ENCODE data around the gene PTDSS2. TPM values are rescaled to one million over a fixed set of nuclear protein-coding genes. Genes with fewer than 3 reads are reported as not detected.

PTDSS2 gene
- total and polyA plus RNA-seq, 10 of the 15 experiments (the other 5 are each of a cell fraction or from before 2014, with no cell fraction given), result 0.39 to 21.1 (median 10.8) TPM

GRCh38 chr11:535210-535518 lies 85.1 kb downstream of the PTDSS2 start:
- FAIRE-seq (no peak), ATAC-seq (no peak), DNase-seq (ENCODE audit: low read depth, low spot score) (no peak)
- intact Hi-C loops (cut with micrococcal nuclease; ENCODE audit: unreplicated experiment), result no loop called here
- Histone ChIP-seq H3K4me3 (peak overlapping the region; percentile 90; the same call in 1 of the 2 replicates), H3K36me3 (ENCODE audit: control insufficient read depth in 2 of 2, insufficient read depth in 2 of 2, low read length in 1 of 2) (peaks cover 0 to 12% of the 10 kb centered on the region in 2 experiments; a peak in 3 of 4 replicates), H3K27me3 (replicated peaks in 1 of 2; ENCODE audit: control insufficient read depth in 2 of 2, insufficient read depth in 2 of 2, low read length in 1 of 2) (no peaks in the 10 kb centered on the region), H3K79me2 (ENCODE audit: control insufficient read depth, insufficient read depth, low read length) (peaks cover 16% of the 10 kb centered on the region), H3K4me1 (ENCODE audit: control insufficient read depth, insufficient read depth, low read length) (peaks cover 28% of the 10 kb centered on the region), H3K27ac (ENCODE audit: control insufficient read depth, insufficient read depth) (no peak overlapping the region; the same call in 1 of the 2 replicates), H4K20me1 (ENCODE audit: control insufficient read depth, insufficient read depth) (peaks cover 4% of the 10 kb centered on the region; the same call in 1 of the 2 replicates), H3K9ac (ENCODE audit: control insufficient read depth, insufficient read depth, low read length) (peak overlapping the region; percentile 85; the same call in 1 of the 2 replicates), H3K9me3 (replicated peaks; ENCODE audit: control insufficient read depth, insufficient read depth, low read length) (no peaks in the 10 kb centered on the region), H3K4me2 (ENCODE audit: control insufficient read depth, insufficient read depth) (no peak overlapping the region), H2AFZ (ENCODE audit: control insufficient read depth, low read depth, low read length) (no peak overlapping the region)
- ChIA-PET RAD21 (ENCODE audit: unreplicated experiment) (interaction anchor here (1.1 to 1.6 kb wide), 4 partner anchors 41 to 261 kb away, joined by 3 to 5 read pairs (median 4); partner anchors contain the start of gene PHRF1), POLR2A (interaction anchor here (1.1 to 2.5 kb wide), 9 partner anchors 12 to 192 kb away, joined by 3 to 15 read pairs (median 5); partner anchors contain the start of genes DEAF1, PHRF1 and TMEM80), CTCF (interaction anchor here (1.5 kb wide), 1 partner anchor 41 kb away, joined by 4 read pairs; no protein-coding TSS in a partner anchor), SMC1A (ENCODE audit: uncharacterized antibody, unreplicated experiment) (interaction anchor here (1.1 to 1.5 kb wide), 2 partner anchors 19 to 41 kb away, joined by 3 read pairs; no protein-coding TSS in a partner anchor)
- BruUV-seq (replicated peaks), result no TSS peak
- no CpG with 5 or more reads among the region's 56 CpGs for WGBS (ENCODE audit: insufficient coverage, insufficient replicate concordance, low lambda C conversion rate, missing lambda C conversion rate)
- no peak for TF ChIP-seq HDAC2 (IDR thresholded peaks at IDR 0.05)
- TF ChIP-seq CTCF (IDR thresholded peaks at IDR 0.05 in 2 of 3, conservative IDR thresholded peaks at IDR 0.05 in 1 of 3; ENCODE audit: control insufficient read depth in 2 of 3, extremely low read depth in 1 of 3, insufficient read depth in 1 of 3, low read depth in 3 of 3, low read length in 3 of 3), result peak in 1 of 3 experiments; percentile 10; a peak in 1 of 6 replicates
- TF ChIP-seq SREBF1 (IDR thresholded peaks at IDR 0.05; ENCODE audit: low read length), result no peak
- TF ChIP-seq HCFC1 (IDR thresholded peaks at IDR 0.05; ENCODE audit: low read length), result no peak
- no peak for TF ChIP-seq PAX8 (IDR thresholded peaks at IDR 0.05)
- no peak for TF ChIP-seq PKNOX1 (IDR thresholded peaks at IDR 0.05)
- in situ Hi-C loops (cut with MboI), result no loop called here

Measured in GM12878 (cell line).